ENCODE measurements around the gene UBE2D1.

- no peak for TF ChIP-seq BRF1 (IDR thresholded peaks at IDR 0.05; ENCODE audit: borderline replicate concordance, extremely low read depth, insufficient read length)
- TF ChIP-seq MAZ (CRISPR knock-in tag; conservative IDR thresholded peaks at IDR 0.05 in 1 of 2, IDR thresholded peaks at IDR 0.05 in 1 of 2), result no peak
Observed at GRCh38 chr10:58350023-58350422, 15.2 kb downstream of the UBE2D1 start.

All from K562 (cell line).